Motor neuron (in vitro differentiated cells): ENCODE data around the gene MRI1. TPM values are rescaled to one million over a fixed set of nuclear protein-coding genes. Genes with fewer than 3 reads are reported as not detected.

ENCODE experiments used
- ATAC-seq, 8 experiments: fragments of 200-7000 bp; cut with Tn5 transposase; replicated peaks in 6 of 8; 2 replicates each; pipeline ENCODE4 v1.8.0; 2021; ENCODE audit warnings: mild to moderate bottlenecking in 8 of 8, moderate library complexity in 8 of 8
- H3K27ac ChIP-seq, 2 donors: fragments of 250-450 bp; sonication (Bioruptor Pico); 2 replicates each; pipeline ENCODE4 v1.9.0; 2021; ENCODE audit warnings: antibody characterized with exemption in 2 of 2, mild to moderate bottlenecking in 2 of 2, moderate library complexity in 1 of 2
- H3K4me1 ChIP-seq, 2 donors: fragments of 250-450 bp; sonication (Bioruptor Pico); replicated peaks in 1 of 2; 2 replicates each; pipeline ENCODE4 v1.6.1; 2021; ENCODE audit warnings: antibody characterized with exemption in 2 of 2, mild to moderate bottlenecking in 2 of 2, moderate library complexity in 1 of 2
- H3K4me3 ChIP-seq, 5 donors: fragments of 250-450 bp; sonication (Bioruptor Pico); 2 replicates each; pipeline ENCODE4 v1.9.0; 2021; ENCODE audit warnings: antibody characterized with exemption in 5 of 5, mild to moderate bottlenecking in 5 of 5, moderate library complexity in 4 of 5
- WGBS, 10 experiments: fragments of 450-650 bp; shearing (Covaris generic); methylation state at CpG; one replicate each; pipeline ENCODE4 v1.0.0; 2022; 5-methylcytosine and 5-hydroxymethylcytosine counted together
- in situ Hi-C, 9 experiments: fragments of 400-800 bp; cut with MboI; loops; one replicate each; pipeline ENCODE4 v1.15.0; 2021; ENCODE audit warnings: low sequenced_read_pairs in 9 of 9, low pct_unique_long_range_greater_than_20kb in 2 of 9; ENCODE audit not compliant: unreplicated experiment in 9 of 9
- total RNA-seq, 8 experiments: library from RNA; unstranded; fragments of 300-600 nt; gene quantifications; 2 replicates each; pipeline versions ENCODE4 v1.2.3 to v1.2.4, GENCODE V29; 2022

Gene MRI1
- total RNA-seq, 8 experiments from 2014 or later, result 12.2 to 40.1 (median 20.5) TPM

GRCh38 chr19:13821292-13821691 lies 57.0 kb downstream of the MRI1 start:
- Histone ChIP-seq H3K4me1 (no peaks in the 10 kb centered on the region), H3K27ac (no peak overlapping the region), H3K4me3 (no peak overlapping the region)
- WGBS, 10 experiments, result 86 to 100% (median 95%) methylated on average over 1 to 2 of the region's 2 CpGs; no CpG with 5 or more reads in 4 of the 10 experiments
- in situ Hi-C loops, result no loop called here
- ATAC-seq, result no peak

- H3K27ac ChIP-seq, result no peak overlapping the region
- ATAC-seq, result no peak
- no peak overlapping the region for H3K4me3 ChIP-seq
- in situ Hi-C loops, result no loop called here
- WGBS, 10 experiments, result 90 to 100% (median 100%) methylated on average over 1 to 5 of the region's 8 CpGs; no CpG with 5 or more reads in 4 of the 10 experiments
- H3K4me1 ChIP-seq, result no peaks in the 10 kb centered on the region
Observed at GRCh38 chr19:13823256-13823655, 58.9 kb downstream of the MRI1 start.

Other genes starting within 250 kb of the MRI1 start
- gene C19orf53, start 9.9 kb downstream of the MRI1 start, total RNA-seq, result 100 to 1,000 TPM; 122 to 265 (median 152) TPM
- 10 to 100 TPM in 2 of 8 experiments, 1 to 10 TPM in 6; 1.2 to 14.5 (median 8.6) TPM for gene ZSWIM4, start 30.9 kb downstream of the MRI1 start, total RNA-seq
- 10 to 100 TPM in 1 of 8 experiments, 1 to 10 TPM in 5, not detected in 2; 1.4 to 14.9 (median 3.7) TPM for gene NANOS3, start 112.6 kb downstream of the MRI1 start, total RNA-seq
- gene BRME1, start 141.6 kb downstream of the MRI1 start, total RNA-seq, result 1 to 10 TPM in 7 of 8 experiments, under 1 TPM in 1; 0.51 to 5.2 (median 3.2) TPM
- gene CC2D1A, start 141.7 kb downstream of the MRI1 start, total RNA-seq, result 10 to 100 TPM in 4 of 8 experiments, 1 to 10 TPM in 4; 7.6 to 32.5 (median 10.1) TPM
- 1 to 10 TPM in 3 of 8 experiments, under 1 TPM in 5; 0.16 to 1.4 (median 0.89) TPM for gene PODNL1, start 173.9 kb downstream of the MRI1 start, total RNA-seq
- 10 to 100 TPM in 7 of 8 experiments, 1 to 10 TPM in 1; 8.4 to 46.5 (median 22.9) TPM for gene DCAF15, start 188.0 kb downstream of the MRI1 start, total RNA-seq
- gene RFX1, start 241.8 kb downstream of the MRI1 start, total RNA-seq, result 10 to 100 TPM in 4 of 8 experiments, 1 to 10 TPM in 4; 1.9 to 21.2 (median 8.7) TPM